Mesendoderm (in vitro differentiated cells): ENCODE results near the gene GATAD1.
"Not testable (repeated sequence)": the region's sequence is repeated elsewhere in the genome, so short reads cannot be mapped to it uniquely, and the experiment has no call there.

Experiments
- DNase-seq: peaks from one replicate; pipeline ENCODE4 v3.0.0; 2013
- H2AK5ac ChIP-seq: 2 replicates; pipeline ENCODE4 v1.6.1; 2013; ENCODE audit warnings: low read length, inconsistent platforms
- H2BK120ac ChIP-seq: 2 replicates; pipeline ENCODE4 v1.6.1; 2013; ENCODE audit warnings: low read depth, mild to moderate bottlenecking, low read length, moderate library complexity, mixed read lengths
- H2BK15ac ChIP-seq: replicated peaks from 2 replicates; pipeline ENCODE4 v1.6.1; 2013; ENCODE audit warnings: low read depth, mild to moderate bottlenecking, moderate library complexity
- H2BK5ac ChIP-seq: 2 replicates; pipeline ENCODE4 v1.6.1; 2013; ENCODE audit warnings: low read length, inconsistent platforms
- H3K18ac ChIP-seq: 2 replicates; pipeline ENCODE4 v1.6.1; 2013; ENCODE audit warnings: mild to moderate bottlenecking, low read length, mixed read lengths
- H3K23ac ChIP-seq: one replicate; pipeline ENCODE4 v1.6.1; 2013; ENCODE audit warnings: low read length
- H3K27ac ChIP-seq: 2 replicates; pipeline ENCODE4 v1.5.1; 2013; ENCODE audit warnings: low read depth, mild to moderate bottlenecking, inconsistent platforms, low read length, moderate library complexity
- H3K27me3 ChIP-seq: 2 replicates; pipeline ENCODE4 v1.6.1; 2013; ENCODE audit warnings: low read length, control low read depth, mild to moderate bottlenecking, inconsistent platforms; ENCODE audit not compliant: insufficient read depth, poor library complexity
- H3K36me3 ChIP-seq: 2 replicates; pipeline ENCODE4 v1.6.1; 2013; ENCODE audit warnings: low read length, inconsistent platforms; ENCODE audit not compliant: control insufficient read depth, insufficient read depth
- H3K4ac ChIP-seq: one replicate; pipeline ENCODE4 v1.6.1; 2013; ENCODE audit warnings: low read depth, mild to moderate bottlenecking, low read length, moderate library complexity
- H3K4me1 ChIP-seq: 2 replicates; pipeline ENCODE4 v1.6.1; 2013; ENCODE audit warnings: low read depth, low read length, inconsistent platforms; ENCODE audit not compliant: control insufficient read depth
- H3K4me2 ChIP-seq: 2 replicates; pipeline ENCODE4 v1.6.1; 2013; ENCODE audit warnings: low read length
- H3K4me3 ChIP-seq: 2 replicates; pipeline ENCODE4 v1.5.1; 2013; ENCODE audit warnings: mild to moderate bottlenecking, low read length
- H3K56ac ChIP-seq: one replicate; pipeline ENCODE4 v1.6.1; 2013; ENCODE audit warnings: low read length
- H3K79me1 ChIP-seq: 2 replicates; pipeline ENCODE4 v1.6.1; 2013; ENCODE audit warnings: low read length, inconsistent platforms
- H3K79me2 ChIP-seq: 2 replicates; pipeline ENCODE4 v1.6.1; 2013; ENCODE audit warnings: mild to moderate bottlenecking, low read length; ENCODE audit not compliant: control insufficient read depth, insufficient read depth
- H3K9ac ChIP-seq: 2 replicates; pipeline ENCODE4 v1.6.1; 2013; ENCODE audit warnings: low read length, inconsistent platforms
- H4K5ac ChIP-seq: one replicate; pipeline ENCODE4 v1.6.1; 2013; ENCODE audit warnings: low read length
- H4K8ac ChIP-seq: one replicate; pipeline ENCODE4 v1.6.1; 2013; ENCODE audit warnings: low read depth, mild to moderate bottlenecking, control low read depth, low read length, moderate library complexity
- WGBS: extraction: QIAGEN DNeasy Blood & Tissue Kit; methylation state at CpG from one replicate; pipeline ENCODE4 v1.1.7; 2013; ENCODE audit warnings: low lambda C conversion rate, missing lambda C conversion rate; ENCODE audit not compliant: insufficient coverage; ENCODE audit errors: extremely low coverage; 5-methylcytosine and 5-hydroxymethylcytosine counted together

GATAD1 gene

GRCh38 chr7:92437956-92438491, 9.3 kb upstream of the GATAD1 start:
- WGBS = no CpG with 5 or more reads among the region's 6 CpGs
- no peak overlapping the region for H3K4me2 ChIP-seq
- H3K56ac ChIP-seq = no peak overlapping the region
- no peak overlapping the region for H2AK5ac ChIP-seq
- no peaks in the 10 kb centered on the region for H3K27me3 ChIP-seq
- H3K79me1 ChIP-seq = no peaks in the 10 kb centered on the region
- peak; percentile 48 for DNase-seq
- H3K27ac ChIP-seq = no peak overlapping the region
- H2BK15ac ChIP-seq = no peak overlapping the region
- H3K23ac ChIP-seq = no peak overlapping the region
- no peak overlapping the region for H3K18ac ChIP-seq
- H2BK5ac ChIP-seq = no peak overlapping the region
- no peak overlapping the region for H3K9ac ChIP-seq
- no peak overlapping the region for H4K5ac ChIP-seq
- no peak overlapping the region for H3K4ac ChIP-seq
- no peak overlapping the region for H3K4me3 ChIP-seq
- H4K8ac ChIP-seq = no peak overlapping the region
- H2BK120ac ChIP-seq = no peak overlapping the region
- no peaks in the 10 kb centered on the region for H3K36me3 ChIP-seq
- no peaks in the 10 kb centered on the region for H3K79me2 ChIP-seq
- H3K4me1 ChIP-seq = no peaks in the 10 kb centered on the region

DNA sequence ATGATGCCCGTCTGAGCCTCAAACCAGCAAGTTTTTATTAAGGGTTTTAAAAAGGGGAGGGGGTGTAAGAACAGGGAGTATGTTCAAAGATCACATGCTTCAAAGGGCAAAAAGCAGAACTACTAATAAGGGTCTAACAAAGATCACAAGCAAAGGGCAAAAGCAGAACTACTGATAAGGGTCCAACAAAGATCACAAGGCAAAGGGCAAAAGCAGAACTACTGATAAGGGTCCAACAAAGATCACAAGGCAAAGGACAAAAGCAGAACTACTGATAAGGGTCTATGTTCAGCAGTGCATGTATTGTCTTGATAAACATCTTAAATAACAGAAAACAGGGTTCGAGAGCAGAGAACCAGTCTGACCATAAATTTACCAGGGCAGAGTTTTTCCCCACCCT, 4.6 kb upstream of the GATAD1 start:
- H3K36me3 ChIP-seq, H3K27me3 ChIP-seq, H2BK5ac ChIP-seq, H2AK5ac ChIP-seq, H3K27ac ChIP-seq, H3K79me2 ChIP-seq, H2BK120ac ChIP-seq, H3K4me1 ChIP-seq, H3K23ac ChIP-seq, H3K4me2 ChIP-seq, H2BK15ac ChIP-seq, H4K8ac ChIP-seq, H3K79me1 ChIP-seq, H3K18ac ChIP-seq, DNase-seq, H3K4ac ChIP-seq, H4K5ac ChIP-seq, H3K56ac ChIP-seq, H3K4me3 ChIP-seq, H3K9ac ChIP-seq: not testable (repeated sequence)
- no CpG with 5 or more reads among the region's 2 CpGs for WGBS

DNA sequence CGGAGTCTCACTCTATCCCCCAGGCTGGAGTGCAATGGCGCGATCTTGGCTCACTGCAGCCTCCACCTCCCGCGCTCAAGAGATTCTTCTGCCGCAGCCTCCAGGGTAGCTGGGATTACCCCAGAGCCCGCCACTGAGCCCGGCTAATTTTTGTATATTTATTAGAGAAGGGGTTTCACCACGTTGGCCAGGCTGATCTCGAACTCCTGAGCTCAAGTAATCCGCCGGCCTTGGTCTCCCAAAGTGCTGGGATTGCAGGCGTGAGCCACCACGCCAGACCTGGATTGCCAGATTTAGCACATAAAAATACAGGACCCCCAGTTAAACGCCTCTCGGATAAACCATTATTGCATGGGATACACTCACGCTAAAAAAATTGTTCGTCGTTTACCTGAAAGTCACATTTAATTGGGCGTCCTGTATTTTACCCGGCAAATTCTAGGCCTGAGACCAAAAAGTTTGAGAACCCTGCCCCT, 375 bp upstream of the GATAD1 start:
- Histone ChIP-seq H3K56ac (no peak overlapping the region), H4K5ac (no peak overlapping the region), H2AK5ac (no peak overlapping the region), H2BK15ac (no peak overlapping the region), H3K79me1 (peaks cover 3% of the 10 kb centered on the region), H3K79me2 (peaks cover 4% of the 10 kb centered on the region), H3K27ac (no peak overlapping the region), H3K4me1 (no peaks in the 10 kb centered on the region), H3K4me2 (no peak overlapping the region), H2BK120ac (no peak overlapping the region), H3K36me3 (peaks cover 3% of the 10 kb centered on the region), H3K27me3 (no peaks in the 10 kb centered on the region), H3K9ac (peak overlapping the region; percentile 14), H2BK5ac (no peak overlapping the region), H4K8ac (no peak overlapping the region), H3K18ac (peak overlapping the region; percentile 52), H3K4me3 (no peak overlapping the region), H3K23ac (no peak overlapping the region), H3K4ac (peak overlapping the region; percentile 27)
- WGBS = no CpG with 5 or more reads among the region's 21 CpGs
- no peak for DNase-seq

GRCh38 chr7:92448205-92448747, 994 bp downstream of the GATAD1 start:
- WGBS = no CpG with 5 or more reads among the region's 11 CpGs
- Histone ChIP-seq H3K23ac (no peak overlapping the region), H3K9ac (peak overlapping the region; percentile 98), H3K4me1 (no peaks in the 10 kb centered on the region), H3K18ac (no peak overlapping the region), H2AK5ac (no peak overlapping the region), H3K27me3 (no peaks in the 10 kb centered on the region), H3K79me2 (peaks cover 4% of the 10 kb centered on the region), H2BK15ac (no peak overlapping the region), H3K4me3 (peak overlapping the region; percentile 96), H2BK120ac (no peak overlapping the region), H3K4ac (no peak overlapping the region), H3K4me2 (peak overlapping the region; percentile 92), H4K5ac (no peak overlapping the region), H3K56ac (peak overlapping the region; percentile 47), H3K36me3 (peaks cover 4% of the 10 kb centered on the region), H4K8ac (peak overlapping the region; percentile 59), H2BK5ac (no peak overlapping the region), H3K79me1 (peaks cover 9% of the 10 kb centered on the region), H3K27ac (no peak overlapping the region)
- DNase-seq = peak; percentile 57

GRCh38 chr7:92451645-92452044, 4.4 kb downstream of the GATAD1 start:
- Histone ChIP-seq H3K56ac (no peak overlapping the region), H3K4ac (no peak overlapping the region), H3K36me3 (peaks cover 14% of the 10 kb centered on the region), H3K4me3 (no peak overlapping the region), H3K27ac (no peak overlapping the region), H3K79me2 (peaks cover 4% of the 10 kb centered on the region), H3K18ac (no peak overlapping the region), H3K4me1 (no peaks in the 10 kb centered on the region), H4K5ac (no peak overlapping the region), H3K9ac (no peak overlapping the region), H4K8ac (no peak overlapping the region), H3K4me2 (no peak overlapping the region), H2BK5ac (no peak overlapping the region), H2BK15ac (no peak overlapping the region), H3K27me3 (no peaks in the 10 kb centered on the region), H3K23ac (no peak overlapping the region), H3K79me1 (peaks cover 10% of the 10 kb centered on the region), H2AK5ac (no peak overlapping the region), H2BK120ac (no peak overlapping the region)
- no CpG with 5 or more reads among the region's 2 CpGs for WGBS
- DNase-seq = no peak

GRCh38 chr7:92456236-92456635, 9.0 kb downstream of the GATAD1 start:
- WGBS = no CpG with 5 or more reads among the region's 2 CpGs
- H2BK15ac ChIP-seq = no peak overlapping the region
- no peak overlapping the region for H3K4me2 ChIP-seq
- no peak for DNase-seq
- no peak overlapping the region for H3K18ac ChIP-seq
- peaks cover 13% of the 10 kb centered on the region for H3K36me3 ChIP-seq
- H3K4me3 ChIP-seq = no peak overlapping the region
- no peaks in the 10 kb centered on the region for H3K79me2 ChIP-seq
- H3K79me1 ChIP-seq = peaks cover 7% of the 10 kb centered on the region
- no peak overlapping the region for H4K8ac ChIP-seq
- H3K27me3 ChIP-seq = no peaks in the 10 kb centered on the region
- H2AK5ac ChIP-seq = no peak overlapping the region
- no peak overlapping the region for H2BK120ac ChIP-seq
- no peak overlapping the region for H3K4ac ChIP-seq
- no peaks in the 10 kb centered on the region for H3K4me1 ChIP-seq
- no peak overlapping the region for H3K27ac ChIP-seq
- no peak overlapping the region for H3K56ac ChIP-seq
- no peak overlapping the region for H3K9ac ChIP-seq
- H3K23ac ChIP-seq = no peak overlapping the region
- H2BK5ac ChIP-seq = no peak overlapping the region
- H4K5ac ChIP-seq = no peak overlapping the region
